ENCODE results near the gene RBM6. TPM values are rescaled to one million over a fixed set of nuclear protein-coding genes. Genes with fewer than 3 reads are reported as not detected.
"Not testable (repeated sequence)": the region's sequence is repeated elsewhere in the genome, so short reads cannot be mapped to it uniquely, and the experiment has no call there.

RBM6 gene
- total and polyA plus RNA-seq, 2 of the 4 experiments (the other 2 are of a cell fraction) = 38.5 to 64.6 TPM

DNA sequence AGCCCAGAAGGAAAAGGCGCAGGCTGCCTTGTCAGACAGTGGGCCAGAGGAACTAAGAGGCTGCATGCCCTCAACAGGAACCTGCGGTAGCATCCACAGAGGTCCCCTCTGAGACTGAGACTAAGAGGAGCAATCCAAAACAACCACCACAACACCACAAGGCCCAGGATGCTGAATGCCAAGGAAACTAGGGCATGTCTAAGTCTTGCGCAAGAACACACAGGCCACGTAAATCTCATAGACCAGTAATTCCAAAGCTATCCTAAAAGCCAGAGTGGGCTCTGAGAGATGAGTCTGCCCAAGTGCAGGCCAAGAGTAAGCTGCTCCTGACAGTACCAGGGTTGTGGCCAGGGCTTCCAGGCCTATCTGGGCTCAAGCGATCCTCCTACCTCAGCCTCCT is 23.3 kb upstream of the RBM6 start:
- DNase-seq = peak; percentile 45
- CTCF ChIA-PET = interaction anchor here (1.0 kb wide), 1 partner anchor 13 kb away, joined by 3 read pairs; the partner anchor contains the start of gene MON1A

DNA sequence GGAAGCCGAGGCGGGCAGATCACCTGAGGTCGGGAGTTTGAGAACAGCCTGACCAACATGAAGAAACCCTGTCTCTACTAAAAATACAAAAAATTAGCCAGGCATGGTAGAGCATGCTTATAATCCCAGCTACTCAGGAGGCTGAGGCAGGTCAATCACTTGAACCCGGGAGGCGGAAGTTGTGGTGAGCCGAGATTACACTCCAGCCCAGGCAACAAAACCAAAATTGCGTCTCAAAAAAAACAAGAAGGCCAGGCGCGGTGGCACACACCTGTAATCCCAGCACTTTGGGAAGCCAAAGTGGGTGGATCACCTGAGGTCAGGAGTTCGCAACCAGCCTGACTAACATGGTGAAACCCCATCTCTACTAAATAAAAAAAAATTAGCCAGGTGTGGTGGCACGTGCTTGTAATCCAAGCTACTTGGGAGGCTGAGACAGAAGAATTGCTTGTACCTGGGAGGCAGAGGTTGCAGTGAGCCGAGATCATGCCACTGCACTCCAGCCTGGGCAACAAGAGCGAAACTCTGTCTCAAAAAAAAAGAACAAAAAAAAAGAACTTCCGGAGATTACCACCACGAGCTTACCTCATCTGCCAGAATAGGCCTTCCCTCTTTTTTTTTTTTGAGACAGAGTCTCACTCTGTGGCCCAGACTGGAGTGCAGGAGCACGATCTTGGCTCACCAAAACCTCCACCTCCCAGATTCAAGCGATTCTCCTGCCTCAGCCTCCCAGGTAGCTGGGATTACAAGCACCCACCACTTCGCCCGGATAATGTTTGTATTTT is 22.0 kb upstream of the RBM6 start:
- BruUV-seq (replicated peaks); H4K5ac ChIP-seq (ENCODE audit: low read depth, low read length); CTCF ChIA-PET; H2AK9ac ChIP-seq (replicated peaks; ENCODE audit: low read depth, low read length, poor library complexity); intact Hi-C loops (cut with micrococcal nuclease); H2BK20ac ChIP-seq (ENCODE audit: low read depth, low read length); H3K14ac ChIP-seq (replicated peaks; ENCODE audit: low read depth, low read length); in situ Hi-C loops (cut with MboI; ENCODE audit: low sequenced_read_pairs); H2AK5ac ChIP-seq (ENCODE audit: low read depth, low read length); H3K4me1 ChIP-seq (ENCODE audit: control insufficient read depth, insufficient read depth, low read length); H3K18ac ChIP-seq (ENCODE audit: low read depth, low read length); H4K8ac ChIP-seq (ENCODE audit: low read depth in 2 of 2, low read length in 2 of 2); H3K9me1 ChIP-seq (ENCODE audit: insufficient read depth, low read length); H3K23ac ChIP-seq (ENCODE audit: low read depth, low read length); H2BK15ac ChIP-seq (ENCODE audit: low read depth, low read length); H3K27me3 ChIP-seq (ENCODE audit: control insufficient read depth, insufficient read depth, low read length); H3K36me3 ChIP-seq (ENCODE audit: control insufficient read depth, insufficient read depth, low read length); H3K9ac ChIP-seq (ENCODE audit: low read depth, low read length); H4K20me1 ChIP-seq (ENCODE audit: insufficient read depth, low read length); DNase-seq; dilution Hi-C loops (cut with HindIII; ENCODE audit: low sequenced_read_pairs, unreplicated experiment); POLR2A ChIA-PET (ENCODE audit: unreplicated experiment); H3K79me1 ChIP-seq (ENCODE audit: low read depth in 1 of 2, low read length in 2 of 2); H4K91ac ChIP-seq (ENCODE audit: insufficient read depth, low read depth, low read length); H2AFZ ChIP-seq (replicated peaks; ENCODE audit: low read length, poor library complexity); H2BK120ac ChIP-seq (ENCODE audit: low read depth, low read length); H3K56ac ChIP-seq (ENCODE audit: extremely low read depth, insufficient read depth, low read length); H3K27ac ChIP-seq (ENCODE audit: insufficient read depth, low read length); H3K4me3 ChIP-seq (ENCODE audit: insufficient read depth, low read depth, low read length); H2BK5ac ChIP-seq (ENCODE audit: low read depth, low read length, poor library complexity, severe bottlenecking); H3K4me2 ChIP-seq (ENCODE audit: low read depth, low read length); H3K9me3 ChIP-seq (ENCODE audit: control insufficient read depth, insufficient read depth, low read length); ATAC-seq (ENCODE audit: low read depth); H3K4ac ChIP-seq (ENCODE audit: low read depth, low read length): not testable (repeated sequence)
- 93% methylated on average over 3 of the region's 19 CpGs; no CpG with 5 or more reads in 1 of the 2 experiments for WGBS, 2 experiments (ENCODE audit: extremely low coverage in 2 of 2, insufficient read length in 1 of 2)

More for the DNA sequence above, 23.3 kb upstream of the RBM6 start:
- 72% methylated on average over 2 of the region's 5 CpGs; no CpG with 5 or more reads in 1 of the 2 experiments for WGBS, 2 experiments (ENCODE audit: extremely low coverage in 2 of 2, insufficient read length in 1 of 2)
- Histone ChIP-seq H2BK5ac (ENCODE audit: low read depth, low read length, poor library complexity, severe bottlenecking) (no peak overlapping the region), H2AK9ac (replicated peaks; ENCODE audit: low read depth, low read length, poor library complexity) (peak overlapping the region; percentile 31), H3K14ac (replicated peaks; ENCODE audit: low read depth, low read length) (peak overlapping the region; percentile 66; the same call in 1 of the 2 replicates), H4K20me1 (ENCODE audit: insufficient read depth, low read length) (peaks cover 4% of the 10 kb centered on the region; the same call in 1 of the 2 replicates), H2BK120ac (ENCODE audit: low read depth, low read length) (no peak overlapping the region), H3K4me1 (ENCODE audit: control insufficient read depth, insufficient read depth, low read length) (no peaks in the 10 kb centered on the region), H3K9me1 (ENCODE audit: insufficient read depth, low read length) (peaks cover 7% of the 10 kb centered on the region; the same call in 1 of the 2 replicates), H3K23ac (ENCODE audit: low read depth, low read length) (no peak overlapping the region), H3K9me3 (ENCODE audit: control insufficient read depth, insufficient read depth, low read length) (no peaks in the 10 kb centered on the region), H4K5ac (ENCODE audit: low read depth, low read length) (no peak overlapping the region), H4K91ac (ENCODE audit: insufficient read depth, low read depth, low read length) (no peak overlapping the region), H3K56ac (ENCODE audit: extremely low read depth, insufficient read depth, low read length) (no peak overlapping the region), H3K27ac (ENCODE audit: insufficient read depth, low read length) (no peak overlapping the region), H2AK5ac (ENCODE audit: low read depth, low read length) (no peak overlapping the region), H3K27me3 (ENCODE audit: control insufficient read depth, insufficient read depth, low read length) (no peaks in the 10 kb centered on the region), H3K4ac (ENCODE audit: low read depth, low read length) (no peak overlapping the region), H2BK20ac (ENCODE audit: low read depth, low read length) (no peak overlapping the region), H3K36me3 (ENCODE audit: control insufficient read depth, insufficient read depth, low read length) (0 out of 2 replicates have a peak, but pooled peaks cover 5% of the 10 kb centered on the region), H2BK15ac (ENCODE audit: low read depth, low read length) (no peak overlapping the region), H3K18ac (ENCODE audit: low read depth, low read length) (no peak overlapping the region), H3K9ac (ENCODE audit: low read depth, low read length) (no peak overlapping the region), H3K4me2 (ENCODE audit: low read depth, low read length) (no peak overlapping the region), H3K4me3 (ENCODE audit: insufficient read depth, low read depth, low read length) (no peak overlapping the region), H3K79me1 (ENCODE audit: low read depth in 1 of 2, low read length in 2 of 2) (peaks cover 0 to 6% of the 10 kb centered on the region in 2 experiments; a peak in 2 of 4 replicates), H2AFZ (replicated peaks; ENCODE audit: low read length, poor library complexity) (peak overlapping the region; percentile 48), H4K8ac (ENCODE audit: low read depth in 2 of 2, low read length in 2 of 2) (no peak overlapping the region)
- no TSS peak for BruUV-seq (replicated peaks)
- peak; percentile 51 for ATAC-seq (ENCODE audit: low read depth)
- dilution Hi-C loops (cut with HindIII; ENCODE audit: low sequenced_read_pairs, unreplicated experiment) (no loop called here), intact Hi-C loops (cut with micrococcal nuclease) (no loop called here), in situ Hi-C loops (cut with MboI; ENCODE audit: low sequenced_read_pairs) (no loop called here)
- POLR2A ChIA-PET (ENCODE audit: unreplicated experiment) = no interaction called here
- TF ChIP-seq CHD1 (IDR thresholded peaks at IDR 0.05; ENCODE audit: low read depth, low read length) (no peak), CEBPB (IDR thresholded peaks at IDR 0.05; ENCODE audit: low read depth, low read length) (peak; percentile 99)
